H1 (cell line): ENCODE results near the gene HDAC7. TPM values are rescaled to one million over a fixed set of nuclear protein-coding genes. Genes with fewer than 3 reads are reported as not detected.

Source experiments
- CTCF ChIA-PET: fragments of 300-600 bp; sonication (Branson Sonifier 250); formaldehyde crosslinking; loops from one replicate; lab custom pipeline; 2021; ENCODE audit not compliant: partially characterized antibody; lab: Charles Lee
- POLR2A ChIA-PET: fragments of 300-600 bp; sonication (Branson Sonifier 250); formaldehyde crosslinking; loops from one replicate; lab custom pipeline; 2021; ENCODE audit warnings: inconsistent platforms; ENCODE audit not compliant: partially characterized antibody; lab: Charles Lee
- DNase-seq, 2 experiments: peaks; one replicate each; pipeline versions ENCODE4 v3.0.0 to v3.0.0-alpha.2; 2010 to 2022; ENCODE audit warnings: low spot score in 2 of 2, low read depth in 1 of 2, mixed read lengths in 1 of 2
- FAIRE-seq: peaks from 2 replicates; lab custom pipeline; 2011; peaks lifted over from hg19 to GRCh38; lab: Jason Lieb, UNC
- H2AFZ ChIP-seq: 2 replicates; pipeline ENCODE4 v1.8.1; 2012; ENCODE audit warnings: low read length, inconsistent platforms
- H2AK5ac ChIP-seq: 2 replicates; pipeline ENCODE4 v1.6.1; 2013; ENCODE audit warnings: low read depth, low read length
- H2BK120ac ChIP-seq: replicated peaks from 2 replicates; pipeline ENCODE3; 2013; ENCODE audit warnings: low read depth, low read length, inconsistent platforms
- H2BK12ac ChIP-seq: 2 replicates; pipeline ENCODE4 v1.6.1; 2013; ENCODE audit warnings: low read depth, low read length
- H2BK15ac ChIP-seq: 2 replicates; pipeline ENCODE4 v1.6.1; 2013; ENCODE audit warnings: low read length
- H2BK20ac ChIP-seq: 2 replicates; pipeline ENCODE4 v1.6.1; 2013; ENCODE audit warnings: low read length
- H2BK5ac ChIP-seq: 2 replicates; pipeline ENCODE4 v1.6.1; 2013; ENCODE audit warnings: low read depth, low read length
- H3K14ac ChIP-seq: 2 replicates; pipeline ENCODE4 v1.6.1; 2013; ENCODE audit warnings: inconsistent platforms; ENCODE audit not compliant: insufficient read length
- H3K18ac ChIP-seq: 2 replicates; pipeline ENCODE4 v1.6.1; 2013; ENCODE audit warnings: low read length; ENCODE audit errors: extremely low read depth
- H3K23ac ChIP-seq: 2 replicates; pipeline ENCODE4 v1.6.1; 2013; ENCODE audit warnings: inconsistent platforms; ENCODE audit not compliant: insufficient read length
- H3K23me2 ChIP-seq: 2 replicates; pipeline ENCODE4 v1.6.1; 2013; ENCODE audit warnings: low read depth, low read length
- H3K27ac ChIP-seq: 2 replicates; pipeline ENCODE4 v1.6.1; 2011; ENCODE audit warnings: low read depth, low read length, inconsistent platforms
- H3K27me3 ChIP-seq, 4 experiments: replicated peaks in 1 of 4; 1 replicate in 1 of 4; 2 replicates in 3 of 4; pipeline versions ENCODE4 v1.6.1 to v1.8.1; 2011 to 2013; ENCODE audit warnings: low read length in 3 of 4, mild to moderate bottlenecking in 3 of 4, inconsistent platforms in 2 of 4, mixed read lengths in 2 of 4, moderate library complexity in 1 of 4; ENCODE audit not compliant: control insufficient read depth in 3 of 4, insufficient read depth in 3 of 4; ENCODE audit errors: extremely low read depth in 1 of 4
- H3K36me3 ChIP-seq, 4 experiments: 2 replicates each; pipeline versions ENCODE4 v1.6.1 to v1.8.1; 2011 to 2013; ENCODE audit warnings: mild to moderate bottlenecking in 4 of 4, low read length in 3 of 4, moderate library complexity in 2 of 4, control low read depth in 1 of 4, inconsistent platforms in 1 of 4; ENCODE audit not compliant: insufficient read depth in 4 of 4, control insufficient read depth in 2 of 4
- H3K4ac ChIP-seq: replicated peaks from 2 replicates; pipeline ENCODE3; 2013; ENCODE audit warnings: low read length, low read depth, mixed read lengths, inconsistent platforms; ENCODE audit not compliant: insufficient read length
- H3K4me1 ChIP-seq, 4 experiments: replicated peaks in 1 of 4; 1 replicate in 1 of 4; 2 replicates in 3 of 4; pipeline versions ENCODE4 v1.6.1 to v1.8.1; 2011 to 2013; ENCODE audit warnings: low read length in 3 of 4, inconsistent platforms in 2 of 4, mixed read lengths in 1 of 4; ENCODE audit not compliant: insufficient read depth in 4 of 4, control insufficient read depth in 3 of 4
- H3K4me2 ChIP-seq, 2 experiments: 2 replicates each; pipeline versions ENCODE4 v1.6.1 to v1.8.1; 2011 to 2013; ENCODE audit warnings: low read depth in 2 of 2, low read length in 2 of 2, control low read depth in 1 of 2, inconsistent platforms in 1 of 2, mild to moderate bottlenecking in 1 of 2; ENCODE audit not compliant: insufficient read depth in 1 of 2
- H3K4me3 ChIP-seq, 4 experiments: fragments of 200-600, 300-600 bp in 1 of 4; sonication (generic), shearing (Covaris generic), sonication (Bioruptor Twin) in 1 of 4; 2 replicates each; pipeline versions ENCODE4 v1.5.1 to v1.8.1; 2011 to 2016; ENCODE audit warnings: low read length in 4 of 4, low read depth in 3 of 4, control low read depth in 2 of 4, inconsistent platforms in 2 of 4, mild to moderate bottlenecking in 2 of 4, mixed read lengths in 1 of 4, moderate library complexity in 1 of 4; ENCODE audit not compliant: insufficient read depth in 2 of 4; ENCODE audit errors: extremely low read depth in 1 of 4
- H3K56ac ChIP-seq: replicated peaks from 2 replicates; pipeline ENCODE3; 2013; ENCODE audit warnings: low read depth, mild to moderate bottlenecking, mixed read lengths, low read length, inconsistent platforms; ENCODE audit not compliant: insufficient read length
- H3K79me1 ChIP-seq: 2 replicates; pipeline ENCODE4 v1.6.1; 2013; ENCODE audit warnings: low read depth, low read length, control low read depth
- H3K79me2 ChIP-seq, 2 experiments: 2 replicates each; pipeline versions ENCODE4 v1.6.1 to v1.8.1; 2012 to 2013; ENCODE audit warnings: low read length in 2 of 2, mild to moderate bottlenecking in 2 of 2, inconsistent platforms in 1 of 2; ENCODE audit not compliant: insufficient read depth in 2 of 2, control insufficient read depth in 1 of 2
- H3K9ac ChIP-seq, 4 experiments: replicated peaks in 1 of 4; 1 replicate in 1 of 4; 2 replicates in 3 of 4; pipeline versions ENCODE4 v1.6.1 to v1.8.1; 2011 to 2013; ENCODE audit warnings: low read depth in 3 of 4, low read length in 3 of 4, control low read depth in 2 of 4, mild to moderate bottlenecking in 2 of 4, moderate library complexity in 2 of 4, inconsistent platforms in 1 of 4; ENCODE audit errors: extremely low read depth in 1 of 4
- H3K9me3 ChIP-seq, 2 experiments: 2 replicates each; pipeline versions ENCODE4 v1.6.1 to v1.8.1; 2012 to 2013; ENCODE audit warnings: mild to moderate bottlenecking in 2 of 2, moderate library complexity in 2 of 2, control low read depth in 1 of 2, inconsistent platforms in 1 of 2, low read depth in 1 of 2, low read length in 1 of 2, mixed read lengths in 1 of 2; ENCODE audit not compliant: insufficient read depth in 2 of 2
- H4K20me1 ChIP-seq, 2 experiments: replicated peaks in 1 of 2; 2 replicates each; pipeline versions ENCODE3 to v1.8.1; 2011 to 2013; ENCODE audit warnings: inconsistent platforms in 2 of 2, low read length in 2 of 2, mild to moderate bottlenecking in 1 of 2; ENCODE audit not compliant: insufficient read depth in 2 of 2, control insufficient read depth in 1 of 2
- H4K5ac ChIP-seq: 2 replicates; pipeline ENCODE4 v1.6.1; 2013; ENCODE audit warnings: low read length, low read depth, mixed read lengths, inconsistent platforms; ENCODE audit not compliant: insufficient read length
- H4K8ac ChIP-seq: 2 replicates; pipeline ENCODE4 v1.8.0; 2013; ENCODE audit warnings: mild to moderate bottlenecking, moderate library complexity, low read length, inconsistent platforms; ENCODE audit not compliant: insufficient read depth; ENCODE audit errors: extremely low read depth
- H4K91ac ChIP-seq: replicated peaks from 2 replicates; pipeline ENCODE3; 2013; ENCODE audit warnings: low read length, mixed read lengths, inconsistent platforms; ENCODE audit not compliant: insufficient read length
- BCL11A ChIP-seq, 2 experiments: IDR thresholded peaks; one replicate each; pipeline ENCODE4 v1.6.1; 2011; ENCODE audit warnings: low read depth in 2 of 2, low read length in 2 of 2, mild to moderate bottlenecking in 2 of 2
- CTBP2 ChIP-seq: IDR thresholded peaks from 2 replicates; pipeline ENCODE4 v1.7.0; 2011; ENCODE audit warnings: borderline replicate concordance, mild to moderate bottlenecking, moderate library complexity, mixed read lengths, low read length; ENCODE audit not compliant: insufficient read depth, insufficient read length
- FOSL1 ChIP-seq: IDR thresholded peaks from 2 replicates; pipeline ENCODE4 v1.6.1; 2011; ENCODE audit warnings: mild to moderate bottlenecking, low read depth, low read length, moderate library complexity; ENCODE audit not compliant: insufficient read depth
- RBBP5 ChIP-seq: IDR thresholded peaks from 2 replicates; pipeline ENCODE4 v1.7.1; 2012; ENCODE audit warnings: low read depth, mild to moderate bottlenecking, inconsistent platforms, low read length, moderate library complexity, borderline replicate concordance
- SIRT6 ChIP-seq: IDR thresholded peaks from one replicate; pipeline ENCODE4 v1.7.1; 2012; ENCODE audit warnings: low read length, inconsistent platforms
- TAF7 ChIP-seq: optimal IDR thresholded peaks from 2 replicates; pipeline ENCODE3; 2011; ENCODE audit warnings: low read depth, mild to moderate bottlenecking, inconsistent platforms, low read length, moderate library complexity, borderline replicate concordance
- ZNF274 ChIP-seq: IDR thresholded peaks from 2 replicates; pipeline ENCODE4 v1.7.0; 2012; ENCODE audit warnings: low read length, borderline replicate concordance; ENCODE audit errors: extremely low read depth
- WGBS, 2 experiments: shearing (Covaris generic) in 1 of 2; methylation state at CpG; one replicate each; pipeline versions ENCODE4 v1.1.6 to v1.1.7; 2013 to 2015; ENCODE audit warnings: low lambda C conversion rate in 2 of 2, mixed read lengths in 2 of 2, inconsistent platforms in 1 of 2, low coverage in 1 of 2, missing lambda C conversion rate in 1 of 2; ENCODE audit not compliant: insufficient replicate concordance in 2 of 2, insufficient coverage in 1 of 2, insufficient read length in 1 of 2; ENCODE audit errors: extremely low coverage in 1 of 2, missing lambda C conversion rate in 1 of 2; 5-methylcytosine and 5-hydroxymethylcytosine counted together
- polyA plus RNA-seq, 7 experiments: library from polyadenylated mRNA; depleted of rRNA in 3 of 7; stranded (reverse) in 5 of 7; unstranded in 2 of 7; fragments of >200 nt in 5 of 7; fragments of 200-250 nt in 2 of 7; gene quantifications; 1 replicate in 5 of 7; 2 replicates in 1 of 7; 4 replicates in 1 of 7; pipeline versions ENCODE4 v1.2.1 to v1.2.3, GENCODE V29; 2011 to 2013; ENCODE audit warnings: missing spikeins in 2 of 7, mixed read lengths in 2 of 7
- total RNA-seq: library from RNA; stranded (reverse); fragmentation: NEBNext Ultra II Directional; extraction: Animal tissue kit (Norgen Biotek cat#: 25700); gene quantifications from 2 replicates; pipeline ENCODE4 v1.2.1, GENCODE V29; 2021
- TF ChIP-seq, protein P1 (sequence below): IDR thresholded peaks from 2 replicates; pipeline ENCODE4 v1.6.1; 2012; ENCODE audit warnings: inconsistent platforms

Gene HDAC7
- total and polyA plus RNA-seq, 2 of the 8 experiments (the other 6 are each of a cell fraction or from before 2014, with no cell fraction given) = 25.5 to 84.9 TPM

- FAIRE-seq (no peak), DNase-seq (no peak)
- Histone ChIP-seq H2AFZ (no peak overlapping the region), H3K23ac (no peak overlapping the region), H3K4me3 (no peak overlapping the region), H2BK20ac (no peak overlapping the region), H3K36me3 (no peaks in the 10 kb centered on the region), H3K79me1 (no peaks in the 10 kb centered on the region), H3K9ac (no peak overlapping the region), H3K27ac (no peak overlapping the region), H4K20me1 (no peaks in the 10 kb centered on the region), H3K79me2 (no peaks in the 10 kb centered on the region), H3K4me1 (peaks cover 5 to 12% (median 8%) of the 10 kb centered on the region in 4 experiments), H3K23me2 (no peaks in the 10 kb centered on the region; the same call in 1 of the 2 replicates), H3K4me2 (no peak overlapping the region), H3K18ac (no peak overlapping the region), H2AK5ac (no peak overlapping the region), H3K4ac (no peak overlapping the region), H2BK12ac (no peak overlapping the region), H4K91ac (no peak overlapping the region), H2BK120ac (no peak overlapping the region), H3K56ac (no peak overlapping the region), H4K8ac (no peak overlapping the region), H3K9me3 (no peaks in the 10 kb centered on the region), H3K14ac (no peak overlapping the region), H2BK5ac (no peak overlapping the region), H3K27me3 (no peaks in the 10 kb centered on the region), H4K5ac (no peak overlapping the region), H2BK15ac (no peak overlapping the region)
- 98% methylated on average over 8 of the region's 13 CpGs; no CpG with 5 or more reads in 1 of the 2 experiments for WGBS, 2 experiments
- TF ChIP-seq SIRT6 (no peak), CTBP2 (no peak), TAF7 (no peak), BCL11A (IDR thresholded peaks at IDR 0.05; ENCODE audit: low read depth in 2 of 2, low read length in 2 of 2) (no peak), RBBP5 (no peak), ZNF274 (no peak), FOSL1 (no peak)
- TF ChIP-seq, protein P1, sequence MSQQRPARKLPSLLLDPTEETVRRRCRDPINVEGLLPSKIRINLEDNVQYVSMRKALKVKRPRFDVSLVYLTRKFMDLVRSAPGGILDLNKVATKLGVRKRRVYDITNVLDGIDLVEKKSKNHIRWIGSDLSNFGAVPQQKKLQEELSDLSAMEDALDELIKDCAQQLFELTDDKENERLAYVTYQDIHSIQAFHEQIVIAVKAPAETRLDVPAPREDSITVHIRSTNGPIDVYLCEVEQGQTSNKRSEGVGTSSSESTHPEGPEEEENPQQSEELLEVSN = no peak
- CTCF ChIA-PET = interaction anchor here (1.0 to 30.5 kb wide), 5 partner anchors 7 to 90 kb away, joined by 3 to 2001 read pairs (median 155); partner anchors contain the start of genes HDAC7 and SLC48A1
- POLR2A ChIA-PET = interaction anchor here (28.4 kb wide), 1 partner anchor 24 kb away, joined by 480 read pairs; the partner anchor contains the start of gene HDAC7
Measured at GRCh38 chr12:47832263-47832933, 12.7 kb upstream of the HDAC7 start.
